T-cell (primary cell): ENCODE results near the gene ITPR1. TPM values are rescaled to one million over a fixed set of nuclear protein-coding genes. Genes with fewer than 3 reads are reported as not detected.

Experiments used
- ATAC-seq, 4 experiments: fragments of 200-7000 bp in 3 of 4; fragments of 150-1000 bp in 1 of 4; cut with Tn5 transposase; replicated peaks in 1 of 4; 1 replicate in 3 of 4; 2 replicates in 1 of 4; pipeline ENCODE4 v1.10.0; 2021; ENCODE audit warnings: moderate library complexity in 3 of 4, mild to moderate bottlenecking in 2 of 4, moderate number of reproducible peaks in 1 of 4
- CTCF ChIA-PET, 2 donors: fragments of 300-600 bp; sonication (Branson Sonifier 250); formaldehyde crosslinking; loops; one replicate each; lab custom pipeline; 2022; ENCODE audit warnings: antibody characterized with exemption in 2 of 2; lab: Charles Lee
- POLR2A ChIA-PET, 2 donors: fragments of 300-600 bp; sonication (Branson Sonifier 250); formaldehyde crosslinking; loops; one replicate each; lab custom pipeline; 2022; ENCODE audit warnings: antibody characterized with exemption in 2 of 2; lab: Charles Lee
- DNase-seq, 35 experiments: peaks; one replicate each; pipeline versions ENCODE4 v3.0.0 to v3.0.0-alpha.2; 2013 to 2023
- H3K27ac ChIP-seq: one replicate; pipeline ENCODE4 v1.5.1; 2013; ENCODE audit warnings: low read length
- H3K27me3 ChIP-seq, 2 experiments: replicated peaks in 1 of 2; 1 replicate in 1 of 2; 2 replicates in 1 of 2; pipeline versions ENCODE4 v1.6.1 to v1.7.0; 2013; ENCODE audit warnings: low read length in 1 of 2, mixed read lengths in 1 of 2; ENCODE audit not compliant: control insufficient read depth in 2 of 2, insufficient read depth in 2 of 2; ENCODE audit errors: extremely low read depth in 1 of 2
- H3K36me3 ChIP-seq, 2 donors: 1 replicate in 1 of 2; 2 replicates in 1 of 2; pipeline versions ENCODE4 v1.6.1 to v1.7.0; 2013; ENCODE audit warnings: low read length in 1 of 2; ENCODE audit not compliant: control insufficient read depth in 2 of 2, insufficient read depth in 1 of 2; ENCODE audit errors: extremely low read depth in 1 of 2
- H3K4me1 ChIP-seq, 2 experiments: 1 replicate in 1 of 2; 2 replicates in 1 of 2; pipeline versions ENCODE4 v1.6.1 to v1.7.0; 2013; ENCODE audit warnings: low read length in 2 of 2, mixed read lengths in 1 of 2; ENCODE audit not compliant: insufficient read depth in 2 of 2, control insufficient read depth in 1 of 2; ENCODE audit errors: extremely low read depth in 1 of 2
- H3K4me3 ChIP-seq, 2 donors: 1 replicate in 1 of 2; 2 replicates in 1 of 2; pipeline versions ENCODE4 v1.5.1 to v1.7.0; 2013; ENCODE audit warnings: mild to moderate bottlenecking in 2 of 2, low read length in 1 of 2, moderate library complexity in 1 of 2; ENCODE audit not compliant: control insufficient read depth in 1 of 2; ENCODE audit errors: extremely low read depth in 1 of 2
- H3K9me3 ChIP-seq: 2 replicates; pipeline ENCODE4 v1.7.0; 2013
- H3K27ac Mint-ChIP-seq, 2 donors: one replicate each; pipeline ENCODE4 v1.8.0; 2020 to 2021; ENCODE audit warnings: mild to moderate bottlenecking in 2 of 2, mixed read lengths in 2 of 2
- H3K27me3 Mint-ChIP-seq, 2 donors: one replicate each; pipeline ENCODE4 v1.8.0; 2021 to 2022; ENCODE audit warnings: mixed read lengths in 2 of 2
- H3K36me3 Mint-ChIP-seq: one replicate; pipeline ENCODE4 v1.8.0; 2021; ENCODE audit warnings: mixed read lengths
- H3K4me1 Mint-ChIP-seq, 3 donors: one replicate each; pipeline ENCODE4 v1.8.0; 2020 to 2022; ENCODE audit warnings: mixed read lengths in 3 of 3, mild to moderate bottlenecking in 1 of 3
- H3K4me3 Mint-ChIP-seq, 3 donors: one replicate each; pipeline ENCODE4 v1.8.0; 2020 to 2022; ENCODE audit warnings: mild to moderate bottlenecking in 3 of 3, mixed read lengths in 3 of 3, moderate library complexity in 3 of 3
- H3K9me3 Mint-ChIP-seq, 3 donors: one replicate each; pipeline ENCODE4 v1.8.0; 2020 to 2022; ENCODE audit warnings: mixed read lengths in 3 of 3
- WGBS: methylation state at CpG from one replicate; pipeline ENCODE4 v1.1.5; 2013; ENCODE audit warnings: missing lambda C conversion rate; ENCODE audit not compliant: insufficient coverage; 5-methylcytosine and 5-hydroxymethylcytosine counted together
- total RNA-seq, 35 experiments: library from RNA in 6 of 35; stranded (reverse) in 6 of 35; fragments of 120-200 nt in 1 of 35; gene quantifications; one replicate each; pipeline versions ENCODE4 v1.2.1 to v1.2.4 and lab custom pipeline; 2013 to 2026

The ITPR1 gene
- total RNA-seq, 5 donors from 2014 or later (not counting 1 experiment from before 2014, with no cell fraction given) = 53.8 to 105 (median 73.1) TPM

DNA sequence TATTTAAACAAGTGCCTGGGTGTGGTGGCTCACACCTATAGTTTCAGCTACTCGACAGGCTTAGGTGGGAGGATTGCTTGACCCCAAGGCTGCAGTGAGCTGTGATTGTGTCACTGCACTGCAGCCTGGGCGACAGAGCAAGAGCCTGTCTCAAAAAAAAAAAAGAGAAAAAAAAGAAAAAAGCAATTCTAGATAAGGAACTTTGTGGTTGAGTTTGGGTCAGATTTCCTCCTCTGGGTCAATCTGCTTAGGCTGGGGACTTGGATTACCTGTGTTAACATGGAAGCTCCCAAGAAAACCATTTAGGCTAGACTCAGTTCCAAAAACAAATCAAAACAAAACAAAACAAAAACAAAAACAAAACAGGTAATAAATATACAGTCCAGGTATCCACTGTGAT, 50.0 kb downstream of the ITPR1 start:
- POLR2A ChIA-PET = interaction anchor here in 1 of 2 donors (0.7 kb wide), 1 partner anchor 10 kb away, joined by 4 read pairs; no protein-coding TSS in a partner anchor

DNA sequence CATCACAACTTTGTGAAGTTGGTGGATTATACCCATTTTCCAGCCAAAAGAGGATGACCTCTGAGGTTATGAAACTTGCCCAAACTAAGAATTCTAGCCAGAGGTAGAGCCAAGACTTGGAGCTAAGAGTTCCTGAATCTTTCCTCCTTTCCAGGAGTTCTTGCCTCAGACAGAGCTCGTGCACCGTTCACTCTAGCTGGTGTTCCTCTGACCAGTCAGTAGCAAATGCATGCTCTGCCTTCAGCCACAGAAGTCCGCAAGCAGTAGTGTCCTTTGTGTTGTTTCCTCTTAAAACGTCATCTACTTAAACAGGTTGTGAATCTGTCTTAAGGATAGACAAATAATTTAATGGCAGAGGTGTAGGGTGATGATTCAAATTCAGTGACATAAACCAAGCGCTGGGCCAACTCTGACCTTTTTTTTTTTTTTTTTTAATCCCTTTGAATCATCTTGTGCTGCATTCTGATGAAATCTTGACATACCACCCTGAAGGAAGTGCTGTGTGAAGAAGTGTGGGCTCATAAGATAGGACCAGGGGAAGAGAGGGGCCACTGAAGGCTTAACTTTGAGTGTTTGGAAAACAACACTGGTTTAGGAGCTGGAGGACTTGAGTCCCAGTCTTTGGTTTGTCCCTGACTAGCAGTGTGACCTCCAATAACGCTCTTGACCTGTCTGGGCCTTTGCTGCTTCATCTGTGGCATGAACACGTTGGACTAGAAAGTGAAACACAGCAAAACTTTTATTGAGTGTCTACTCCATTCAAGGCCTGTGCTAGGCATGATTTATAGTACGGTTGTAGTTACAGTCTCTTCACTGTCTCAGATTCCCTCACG, 53.4 kb downstream of the ITPR1 start:
- H3K27me3 ChIP-seq = no peaks in the 10 kb centered on the region
- H3K27ac ChIP-seq = no peak overlapping the region
- no peak for DNase-seq
- Mint-ChIP-seq H3K4me3 (no peak overlapping the region), H3K9me3 (no peaks in the 10 kb centered on the region), H3K27me3 (no peaks in the 10 kb centered on the region), H3K36me3 (peaks cover 14% of the 10 kb centered on the region), H3K4me1 (peaks cover 12 to 23% (median 15%) of the 10 kb centered on the region in 3 donors), H3K27ac (no peak overlapping the region)
- no peaks in the 10 kb centered on the region for H3K9me3 ChIP-seq
- ChIA-PET CTCF (no interaction called here), POLR2A (no interaction called here)
- H3K4me3 ChIP-seq = no peak overlapping the region
- no peaks in the 10 kb centered on the region for H3K36me3 ChIP-seq
- no peaks in the 10 kb centered on the region for H3K4me1 ChIP-seq
- WGBS = 89% methylated on average over 3 of the region's 9 CpGs
- no peak for ATAC-seq

More for the DNA sequence above, 50.0 kb downstream of the ITPR1 start:
- no peaks in the 10 kb centered on the region for H3K27me3 ChIP-seq
- H3K27ac ChIP-seq = no peak overlapping the region
- Mint-ChIP-seq H3K4me3 (no peak overlapping the region), H3K27ac (no peak overlapping the region), H3K27me3 (no peaks in the 10 kb centered on the region), H3K4me1 (peaks cover 11 to 31% (median 15%) of the 10 kb centered on the region in 3 donors), H3K36me3 (peaks cover 14% of the 10 kb centered on the region), H3K9me3 (peaks cover 0 to 4% (median 3%) of the 10 kb centered on the region in 3 donors)
- no peaks in the 10 kb centered on the region for H3K9me3 ChIP-seq
- no peaks in the 10 kb centered on the region for H3K36me3 ChIP-seq
- DNase-seq (no peak), ATAC-seq (no peak)
- CTCF ChIA-PET = interaction anchor here in 1 of 2 donors (0.7 kb wide), 1 partner anchor 13 kb away, joined by 4 read pairs; no protein-coding TSS in a partner anchor
- 83% methylated on average over 2 of the region's 2 CpGs for WGBS
- no peaks in the 10 kb centered on the region for H3K4me1 ChIP-seq
- no peak overlapping the region for H3K4me3 ChIP-seq

DNA sequence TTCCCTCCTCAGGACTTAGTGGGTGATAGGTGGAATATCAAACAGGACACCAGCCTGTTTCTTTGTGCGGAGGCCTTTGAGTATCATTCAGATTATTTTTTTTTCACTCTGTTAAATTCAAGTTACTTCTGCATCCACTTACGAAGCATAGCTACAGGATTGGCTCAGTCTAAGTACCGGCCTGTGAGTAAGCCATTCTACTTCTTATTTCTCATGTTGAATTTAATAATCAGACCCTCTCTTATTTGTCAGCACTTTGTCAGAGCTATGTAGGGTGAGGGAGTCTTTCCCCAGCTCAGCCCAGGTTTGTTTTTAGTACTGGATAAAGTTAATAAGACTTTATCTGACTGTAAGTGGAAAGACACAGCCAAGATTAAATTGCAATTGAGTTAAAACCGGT, 54.7 kb downstream of the ITPR1 start:
- Histone ChIP-seq H3K27ac (no peak overlapping the region), H3K9me3 (no peaks in the 10 kb centered on the region), H3K36me3 (no peaks in the 10 kb centered on the region), H3K4me1 (no peaks in the 10 kb centered on the region), H3K27me3 (no peaks in the 10 kb centered on the region), H3K4me3 (no peak overlapping the region)
- ATAC-seq (no peak), DNase-seq (no peak)
- Mint-ChIP-seq H3K4me3 (no peak overlapping the region), H3K4me1 (peaks cover 10 to 14% (median 12%) of the 10 kb centered on the region in 3 donors), H3K36me3 (peaks cover 23% of the 10 kb centered on the region), H3K9me3 (no peaks in the 10 kb centered on the region), H3K27ac (no peak overlapping the region), H3K27me3 (no peaks in the 10 kb centered on the region)
- ChIA-PET CTCF (no interaction called here), POLR2A (no interaction called here)
- WGBS = no CpG with 5 or more reads among the region's 4 CpGs

DNA sequence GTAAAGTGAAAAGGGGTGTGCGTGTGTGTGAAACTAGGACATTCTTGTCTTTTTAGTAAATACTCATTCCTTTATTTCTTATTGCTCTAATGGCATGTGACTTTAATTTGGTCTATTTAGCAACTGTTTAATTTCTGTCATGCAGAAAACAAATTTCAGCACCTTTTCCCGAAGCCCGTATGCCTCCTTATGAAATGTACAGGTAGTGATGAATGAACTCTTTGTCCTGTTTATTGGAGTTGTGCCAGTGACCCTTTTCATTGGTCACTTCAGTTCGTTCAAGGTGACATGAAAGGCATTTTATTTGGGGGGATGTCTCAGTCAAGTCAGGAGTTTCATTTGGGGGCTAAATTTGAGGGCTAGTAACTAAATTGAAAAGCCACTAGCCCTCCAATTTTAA, 55.2 kb downstream of the ITPR1 start:
- POLR2A ChIA-PET = no interaction called here
- Histone ChIP-seq H3K4me3 (no peak overlapping the region), H3K36me3 (no peaks in the 10 kb centered on the region), H3K27ac (no peak overlapping the region), H3K27me3 (no peaks in the 10 kb centered on the region), H3K4me1 (no peaks in the 10 kb centered on the region), H3K9me3 (no peaks in the 10 kb centered on the region)
- H3K27me3 Mint-ChIP-seq = no peaks in the 10 kb centered on the region
- CTCF ChIA-PET = no interaction called here
- WGBS = 85% methylated on average over 2 of the region's 4 CpGs
- H3K36me3 Mint-ChIP-seq = peaks cover 27% of the 10 kb centered on the region
- H3K4me3 Mint-ChIP-seq = no peak overlapping the region
- no peak for DNase-seq
- no peak overlapping the region for H3K27ac Mint-ChIP-seq
- H3K4me1 Mint-ChIP-seq = peaks cover 8 to 14% (median 12%) of the 10 kb centered on the region in 3 donors
- no peak for ATAC-seq
- H3K9me3 Mint-ChIP-seq = no peaks in the 10 kb centered on the region

DNA sequence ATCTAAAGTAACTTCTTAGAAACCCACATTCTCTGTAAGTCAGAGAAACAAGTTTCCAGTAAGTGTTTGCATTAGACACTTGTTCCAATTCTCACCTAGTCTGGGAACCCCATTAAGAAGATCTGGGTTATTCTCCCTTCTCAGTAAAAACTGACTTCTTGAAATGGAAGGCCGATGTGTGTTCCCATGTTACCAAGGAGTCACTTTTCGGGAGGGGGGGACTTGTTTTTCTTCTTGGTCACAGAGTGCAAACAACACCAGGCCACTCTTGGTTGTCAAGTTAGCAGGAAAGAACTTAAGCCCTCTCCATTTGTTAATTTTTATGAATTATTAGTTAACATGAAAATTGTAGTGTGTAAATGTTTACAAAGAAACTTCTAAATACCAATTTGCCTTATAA, 55.6 kb downstream of the ITPR1 start:
- Histone ChIP-seq H3K4me3 (no peak overlapping the region), H3K36me3 (no peaks in the 10 kb centered on the region), H3K4me1 (no peaks in the 10 kb centered on the region), H3K27ac (no peak overlapping the region), H3K9me3 (no peaks in the 10 kb centered on the region), H3K27me3 (no peaks in the 10 kb centered on the region)
- ATAC-seq (no peak), DNase-seq (no peak)
- no CpG with 5 or more reads among the region's 2 CpGs for WGBS
- Mint-ChIP-seq H3K27me3 (no peaks in the 10 kb centered on the region), H3K4me3 (no peak overlapping the region), H3K27ac (no peak overlapping the region), H3K4me1 (peaks cover 8 to 14% (median 12%) of the 10 kb centered on the region in 3 donors), H3K9me3 (no peaks in the 10 kb centered on the region), H3K36me3 (peaks cover 27% of the 10 kb centered on the region)
- POLR2A ChIA-PET = no interaction called here
- CTCF ChIA-PET = no interaction called here

DNA sequence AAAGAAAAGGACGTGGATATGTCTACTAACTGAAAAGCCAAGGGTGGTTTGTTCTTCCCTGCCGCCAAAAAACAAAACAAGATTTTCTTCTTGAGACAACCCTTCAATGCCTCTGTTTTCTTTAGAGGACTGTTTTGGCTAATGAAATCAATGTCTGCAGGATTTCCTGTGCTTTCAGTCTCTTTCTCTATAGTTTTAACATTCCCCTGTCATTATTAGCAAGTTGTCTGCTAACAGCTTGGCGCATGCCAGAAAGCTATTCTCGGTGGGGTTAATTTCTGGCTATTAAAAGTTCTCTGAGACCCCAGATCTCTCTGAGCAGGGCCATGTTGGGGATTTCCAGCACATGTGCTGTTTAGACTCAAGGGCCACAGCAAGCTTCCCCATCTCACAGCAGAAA, 56.7 kb downstream of the ITPR1 start:
- H3K27ac Mint-ChIP-seq = no peak overlapping the region
- ChIA-PET CTCF (no interaction called here), POLR2A (no interaction called here)
- peaks cover 14 to 17% (median 16%) of the 10 kb centered on the region in 3 donors for H3K4me1 Mint-ChIP-seq
- Histone ChIP-seq H3K4me3 (no peak overlapping the region), H3K4me1 (no peaks in the 10 kb centered on the region), H3K36me3 (no peaks in the 10 kb centered on the region), H3K27me3 (no peaks in the 10 kb centered on the region), H3K9me3 (no peaks in the 10 kb centered on the region), H3K27ac (no peak overlapping the region)
- ATAC-seq (no peak), DNase-seq (no peak)
- peaks cover 30% of the 10 kb centered on the region for H3K36me3 Mint-ChIP-seq
- H3K4me3 Mint-ChIP-seq = no peak overlapping the region
- WGBS = 100% methylated on average over 2 of the region's 4 CpGs
- no peaks in the 10 kb centered on the region for H3K9me3 Mint-ChIP-seq
- H3K27me3 Mint-ChIP-seq = no peaks in the 10 kb centered on the region
